Body of pancreas (tissue), 4 donors: ENCODE results near the gene ABCA8.

Source experiments
- CTCF ChIP-seq, 7 experiments: fragments of 450-650 bp in 4 of 7; fragments of 200-600 bp in 3 of 7; sonication (generic) in 3 of 7; IDR thresholded peaks; one replicate each; pipeline ENCODE4 v1.5.1; 2016 to 2019; ENCODE audit warnings: antibody characterized with exemption in 7 of 7
- POLR2A ChIP-seq, 3 donors: fragments of 450-650 bp; IDR thresholded peaks; one replicate each; pipeline ENCODE4 v1.6.1; 2016; ENCODE audit warnings: antibody characterized with exemption in 3 of 3, mild to moderate bottlenecking in 2 of 3

DNA sequence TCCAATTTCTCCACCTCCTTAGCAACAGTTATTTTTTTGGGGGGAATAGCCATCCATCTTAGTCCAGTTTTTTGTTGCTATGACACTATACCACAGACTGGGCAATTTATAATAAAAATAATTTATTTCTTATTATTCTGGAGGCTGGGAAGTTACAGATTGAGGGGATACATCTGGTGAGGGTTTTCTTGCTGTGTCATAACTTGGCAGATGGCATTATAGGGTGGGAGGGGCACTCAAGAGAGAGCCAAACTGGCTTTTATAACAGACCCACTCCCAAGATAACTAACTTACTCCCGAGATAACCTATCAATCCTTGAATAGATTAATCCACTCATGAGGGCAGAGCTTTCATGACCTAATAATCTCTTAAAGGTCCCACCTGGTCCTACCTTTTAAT lies 84.2 kb downstream of the ABCA8 start:
- no peak for TF ChIP-seq CTCF (IDR thresholded peaks at IDR 0.05)
- TF ChIP-seq POLR2A (IDR thresholded peaks at IDR 0.05): no peak
